K562 (cell line): ENCODE data around the gene PAN3.

Experiments
- CTCF ChIP-seq, 3 experiments: IDR thresholded peaks in 2 of 3; conservative IDR thresholded peaks in 1 of 3; 2 replicates each; pipeline ENCODE4 v1.5.1; 2011 to 2012; ENCODE audit warnings: low read length in 3 of 3, mild to moderate bottlenecking in 3 of 3, control low read depth in 2 of 3, improper control_type of control experiment in 1 of 3, inconsistent platforms in 1 of 3, low read depth in 1 of 3, mixed read lengths in 1 of 3, moderate library complexity in 1 of 3; ENCODE audit not compliant: insufficient read depth in 2 of 3
- MTA2 ChIP-seq: fragments of 450-650 bp; IDR thresholded peaks from 2 replicates; pipeline ENCODE4 v1.6.1; 2016; ENCODE audit warnings: low read depth
- NFATC3 ChIP-seq: fragments of 450-650 bp; IDR thresholded peaks from 2 replicates; pipeline ENCODE4 v1.6.1; 2017; ENCODE audit warnings: mild to moderate bottlenecking
- PHF8 ChIP-seq: fragments of 200-600 bp; sonication (generic); IDR thresholded peaks from 2 replicates; pipeline ENCODE4 v1.6.1; 2012; ENCODE audit warnings: mixed run types, mild to moderate bottlenecking, inconsistent platforms, low read length, moderate library complexity, borderline replicate concordance
- POLR2A ChIP-seq: fragments of 450-650 bp; conservative IDR thresholded peaks from 2 replicates; pipeline ENCODE4 v1.6.1; 2016
- POLR2AphosphoS5 ChIP-seq: IDR thresholded peaks from 2 replicates; pipeline ENCODE4 v1.6.1; 2011; ENCODE audit warnings: mild to moderate bottlenecking, low read depth, low read length, moderate library complexity; ENCODE audit not compliant: control insufficient read depth, insufficient read depth
- SREBF2 ChIP-seq: sonication (generic); formaldehyde crosslinking; IDR thresholded peaks from 2 replicates; pipeline ENCODE4 v1.4.0; 2020; ENCODE audit warnings: mild to moderate bottlenecking, missing genetic modification reagents
- STAG1 ChIP-seq: sonication (generic); formaldehyde crosslinking; IDR thresholded peaks from 2 replicates; pipeline ENCODE4 v1.5.0; 2020; ENCODE audit warnings: missing genetic modification reagents, borderline replicate concordance
- U2AF1 ChIP-seq: fragments of 200-400 bp; formaldehyde crosslinking; optimal IDR thresholded peaks from 2 replicates; pipeline ENCODE3; 2017; ENCODE audit warnings: mild to moderate bottlenecking, low read depth, low read length, moderate library complexity
- YY1 ChIP-seq, 3 experiments: IDR thresholded peaks; 2 replicates each; pipeline ENCODE4 v1.6.1; 2011; ENCODE audit warnings: low read length in 2 of 3, mild to moderate bottlenecking in 2 of 3, moderate library complexity in 2 of 3, borderline replicate concordance in 1 of 3, control low read depth in 1 of 3, low read depth in 1 of 3; ENCODE audit not compliant: insufficient read depth in 3 of 3, insufficient replicate concordance in 2 of 3, control insufficient read depth in 1 of 3, insufficient read length in 1 of 3; ENCODE audit errors: extremely low read depth in 1 of 3
- ZFP30 ChIP-seq: fragments of 250-450 bp; sonication (Bioruptor Pico); IDR thresholded peaks from 2 replicates; pipeline ENCODE4 v1.8.0; 2022; ENCODE audit warnings: moderate library complexity, mild to moderate bottlenecking, inconsistent platforms, borderline replicate concordance
- ZNF785 ChIP-seq: fragments of 250-450 bp; sonication (Bioruptor Pico); IDR thresholded peaks from 2 replicates; pipeline ENCODE4 v1.4.0; 2020; ENCODE audit warnings: mild to moderate bottlenecking
- TF ChIP-seq, protein P1 (sequence below): sonication (generic); formaldehyde crosslinking; IDR thresholded peaks from 2 replicates; pipeline ENCODE4 v1.8.0; 2022; ENCODE audit warnings: mild to moderate bottlenecking, low read depth, missing genetic modification reagents
- TF ChIP-seq, protein P2 (sequence below): fragments of 450-650 bp; formaldehyde crosslinking; IDR thresholded peaks from 2 replicates; pipeline ENCODE4 v1.4.0; 2022; ENCODE audit warnings: missing genetic modification characterization

- no peak for TF ChIP-seq MTA2
- TF ChIP-seq ZNF785 (CRISPR knock-in tag), result no peak
- TF ChIP-seq, protein P1, sequence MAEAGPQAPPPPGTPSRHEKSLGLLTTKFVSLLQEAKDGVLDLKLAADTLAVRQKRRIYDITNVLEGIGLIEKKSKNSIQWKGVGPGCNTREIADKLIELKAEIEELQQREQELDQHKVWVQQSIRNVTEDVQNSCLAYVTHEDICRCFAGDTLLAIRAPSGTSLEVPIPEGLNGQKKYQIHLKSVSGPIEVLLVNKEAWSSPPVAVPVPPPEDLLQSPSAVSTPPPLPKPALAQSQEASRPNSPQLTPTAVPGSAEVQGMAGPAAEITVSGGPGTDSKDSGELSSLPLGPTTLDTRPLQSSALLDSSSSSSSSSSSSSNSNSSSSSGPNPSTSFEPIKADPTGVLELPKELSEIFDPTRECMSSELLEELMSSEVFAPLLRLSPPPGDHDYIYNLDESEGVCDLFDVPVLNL (CRISPR knock-in tag), result no peak
- TF ChIP-seq STAG1 (CRISPR knock-in tag), result no peak
- no peak for TF ChIP-seq CTCF (IDR thresholded peaks at IDR 0.05 in 2 of 3, conservative IDR thresholded peaks at IDR 0.05 in 1 of 3; ENCODE audit: insufficient read depth in 2 of 3, low read depth in 1 of 3, low read length in 3 of 3)
- TF ChIP-seq ZFP30 (CRISPR knock-in tag), result no peak
- TF ChIP-seq U2AF1, result no peak
- no peak for TF ChIP-seq YY1 (IDR thresholded peaks at IDR 0.05; ENCODE audit: borderline replicate concordance in 1 of 3, control insufficient read depth in 1 of 3, extremely low read depth in 1 of 3, insufficient read depth in 3 of 3, insufficient read length in 1 of 3, insufficient replicate concordance in 2 of 3, low read depth in 1 of 3, low read length in 2 of 3)
- TF ChIP-seq SREBF2 (CRISPR knock-in tag), result no peak
- TF ChIP-seq POLR2A, result no peak
- TF ChIP-seq POLR2AphosphoS5, result no peak
- TF ChIP-seq, protein P2, sequence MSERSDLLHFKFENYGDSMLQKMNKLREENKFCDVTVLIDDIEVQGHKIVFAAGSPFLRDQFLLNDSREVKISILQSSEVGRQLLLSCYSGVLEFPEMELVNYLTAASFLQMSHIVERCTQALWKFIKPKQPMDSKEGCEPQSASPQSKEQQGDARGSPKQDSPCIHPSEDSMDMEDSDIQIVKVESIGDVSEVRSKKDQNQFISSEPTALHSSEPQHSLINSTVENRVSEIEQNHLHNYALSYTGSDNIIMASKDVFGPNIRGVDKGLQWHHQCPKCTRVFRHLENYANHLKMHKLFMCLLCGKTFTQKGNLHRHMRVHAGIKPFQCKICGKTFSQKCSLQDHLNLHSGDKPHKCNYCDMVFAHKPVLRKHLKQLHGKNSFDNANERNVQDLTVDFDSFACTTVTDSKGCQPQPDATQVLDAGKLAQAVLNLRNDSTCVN (CRISPR knock-in tag), result no peak
- no peak for TF ChIP-seq NFATC3
- TF ChIP-seq PHF8, result no peak
Observed at GRCh38 chr13:28248080-28248479, 109.7 kb downstream of the PAN3 start.
